GM21825 (cell line): ENCODE measurements around the gene ZFYVE26.
"Not testable (repeated sequence)": the region's sequence is repeated elsewhere in the genome, so short reads cannot be mapped to it uniquely, and the experiment has no call there.

Experiments used
- ATAC-seq: cut with Tn5 transposase; IDR thresholded peaks from one replicate; pipeline ENCODE4 v1.9.1; 2021; ENCODE audit warnings: mild to moderate bottlenecking, moderate library complexity; ENCODE audit not compliant: unreplicated experiment

Gene ZFYVE26

GRCh38 chr14:67759916-67760315, 56.5 kb downstream of the ZFYVE26 start:
- no peak for ATAC-seq

- no peak for ATAC-seq
These were observed 59.2 kb downstream of the ZFYVE26 start for GRCh38 chr14:67757175-67757574.

- no peak for ATAC-seq
These were observed 59.9 kb downstream of the ZFYVE26 start for GRCh38 chr14:67756496-67756895.

GRCh38 chr14:67749341-67750084, 66.9 kb downstream of the ZFYVE26 start:
- ATAC-seq, result no peak

GRCh38 chr14:67748312-67748711, 68.1 kb downstream of the ZFYVE26 start:
- ATAC-seq, result no peak

GRCh38 chr14:67746927-67747326, 69.5 kb downstream of the ZFYVE26 start:
- no peak for ATAC-seq

- no peak for ATAC-seq
These were observed 72.3 kb downstream of the ZFYVE26 start for GRCh38 chr14:67744046-67744445.

- ATAC-seq, result no peak
These were observed 77.5 kb downstream of the ZFYVE26 start for GRCh38 chr14:67738740-67739504.

GRCh38 chr14:67736771-67737170, 79.6 kb downstream of the ZFYVE26 start:
- no peak for ATAC-seq

- ATAC-seq, result no peak
These were observed 80.8 kb downstream of the ZFYVE26 start for GRCh38 chr14:67735336-67736147.

- ATAC-seq, result no peak
These were observed 81.7 kb downstream of the ZFYVE26 start for GRCh38 chr14:67734675-67735074.

GRCh38 chr14:67733616-67734015, 82.8 kb downstream of the ZFYVE26 start:
- ATAC-seq, result no peak

GRCh38 chr14:67729072-67729885, 87.1 kb downstream of the ZFYVE26 start:
- ATAC-seq, result no peak

- no peak for ATAC-seq
These were observed 88.1 kb downstream of the ZFYVE26 start for GRCh38 chr14:67728258-67728657.

GRCh38 chr14:67727361-67727760, 89.0 kb downstream of the ZFYVE26 start:
- ATAC-seq, result no peak

- no peak for ATAC-seq
These were observed 91.2 kb downstream of the ZFYVE26 start for GRCh38 chr14:67725171-67725570.

- ATAC-seq, result no peak
These were observed 94.1 kb downstream of the ZFYVE26 start for GRCh38 chr14:67722293-67722692.

- ATAC-seq, result no peak
These were observed 94.5 kb downstream of the ZFYVE26 start for GRCh38 chr14:67721875-67722274.

GRCh38 chr14:67719866-67720265, 96.5 kb downstream of the ZFYVE26 start:
- no peak for ATAC-seq

GRCh38 chr14:67719385-67719784, 97.0 kb downstream of the ZFYVE26 start:
- not testable (repeated sequence) for ATAC-seq

- ATAC-seq, result no peak
These were observed 98.1 kb downstream of the ZFYVE26 start for GRCh38 chr14:67718265-67718664.
